Amygdala (tissue), 56 donors: ENCODE results near the gene DYRK2.
A peak's percentile ranks its signal among the peaks of the same experiment; 100 is the strongest.

Experiments
- DNase-seq, 56 donors: peaks; one replicate each; lab custom pipeline; 2025; lab: John Stamatoyannopoulos, UW

The DYRK2 gene

DNA sequence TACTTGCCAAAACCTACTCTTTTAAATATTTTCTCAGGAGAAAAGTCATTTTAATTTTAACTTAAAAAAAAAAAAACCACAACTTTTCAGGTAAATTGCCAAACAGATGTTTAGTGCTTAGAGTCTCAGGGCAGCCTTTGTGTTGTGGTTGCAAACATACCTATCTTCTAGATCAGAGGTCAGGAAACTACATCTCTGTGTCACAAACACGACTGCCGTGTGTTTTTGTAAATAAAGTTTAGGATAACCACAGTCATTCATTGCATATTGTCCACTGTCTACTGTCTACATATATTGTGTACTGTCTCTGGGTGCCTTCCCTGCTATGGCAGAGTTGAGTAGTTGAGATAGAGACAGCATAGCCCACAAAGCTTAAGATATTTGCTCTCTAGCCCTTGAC, 48.9 kb downstream of the DYRK2 start:
- no peak for DNase-seq

DNA sequence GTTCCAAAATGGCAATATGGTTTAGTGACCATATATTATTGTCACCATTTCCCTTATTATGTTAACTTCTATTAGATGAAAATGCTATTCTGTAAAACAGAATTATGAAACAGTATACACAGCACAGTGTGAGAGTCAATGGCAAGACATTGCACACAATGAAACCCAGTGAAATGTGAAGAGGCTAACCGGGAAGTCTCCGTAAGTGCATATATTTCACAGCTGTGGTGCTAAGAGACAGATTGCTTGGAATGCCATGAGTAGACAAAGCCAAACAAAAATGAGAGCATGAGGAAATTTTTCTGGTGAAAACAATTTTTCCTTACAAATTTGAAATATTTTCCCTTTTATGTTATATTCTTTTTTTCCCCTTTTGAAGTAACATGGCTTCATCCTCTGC, 49.4 kb downstream of the DYRK2 start:
- DNase-seq = no peak

DNA sequence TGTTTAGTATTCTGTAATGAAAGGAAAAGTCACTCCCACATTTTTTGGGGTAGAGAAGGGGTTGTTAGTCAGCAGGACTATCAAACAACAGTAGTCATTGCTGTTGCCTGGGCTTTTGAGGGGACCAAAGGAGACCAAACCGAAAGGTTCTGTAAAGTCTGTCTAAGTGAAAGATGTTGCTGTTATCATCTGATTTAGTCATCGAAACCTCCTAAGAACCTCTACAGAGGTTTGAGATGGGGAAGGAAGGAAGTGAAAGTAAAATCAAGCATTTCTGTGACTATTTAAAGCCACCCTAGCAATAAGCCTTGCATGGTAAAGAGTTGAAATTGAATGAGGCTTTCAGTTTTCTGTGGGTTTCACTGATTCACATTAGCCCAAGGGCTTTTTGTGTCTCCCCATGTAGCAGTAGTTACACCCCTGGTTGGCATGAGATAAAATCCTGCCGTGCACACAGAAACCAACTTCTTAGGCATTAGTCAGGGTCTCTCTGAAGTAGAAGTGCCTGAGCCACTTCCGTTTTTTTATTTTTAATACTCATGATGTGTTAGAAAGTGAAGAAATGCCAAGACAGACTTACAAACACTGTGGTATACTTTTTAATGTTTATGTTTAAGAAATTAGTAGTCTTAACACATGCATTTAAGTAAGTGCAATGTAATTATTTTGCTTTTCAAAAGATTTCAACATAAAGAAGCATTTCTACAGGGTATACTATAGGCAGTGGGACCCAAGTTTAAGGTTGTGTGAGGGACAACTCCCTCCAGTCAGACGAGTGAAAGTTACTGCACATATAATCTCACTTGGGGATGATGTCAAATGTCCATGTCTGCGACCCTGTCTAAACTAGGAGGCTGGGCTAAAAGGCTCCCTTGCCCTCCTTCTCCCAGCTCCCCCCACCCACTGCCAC, 50.4 kb downstream of the DYRK2 start:
- no peak for DNase-seq

DNA sequence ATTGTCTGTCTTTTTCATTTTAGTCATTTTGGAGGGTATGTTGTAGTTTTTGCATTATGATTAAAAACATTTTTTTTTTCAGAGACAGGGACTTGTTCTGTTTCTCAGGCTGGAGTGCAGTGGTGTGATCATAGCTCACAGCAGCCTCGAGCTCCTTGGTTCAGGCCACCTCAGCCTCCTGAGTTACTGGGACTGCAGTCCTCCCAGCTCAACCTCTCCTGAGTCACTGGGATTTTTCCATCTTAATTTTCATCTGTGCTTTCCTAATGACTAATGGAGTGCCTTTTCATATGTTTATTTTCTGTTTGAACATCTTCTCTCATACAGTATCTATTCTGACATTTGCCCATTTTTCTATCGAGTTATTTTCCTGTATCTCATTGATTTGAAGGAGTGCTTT, 52.6 kb downstream of the DYRK2 start:
- DNase-seq = no peak

DNA sequence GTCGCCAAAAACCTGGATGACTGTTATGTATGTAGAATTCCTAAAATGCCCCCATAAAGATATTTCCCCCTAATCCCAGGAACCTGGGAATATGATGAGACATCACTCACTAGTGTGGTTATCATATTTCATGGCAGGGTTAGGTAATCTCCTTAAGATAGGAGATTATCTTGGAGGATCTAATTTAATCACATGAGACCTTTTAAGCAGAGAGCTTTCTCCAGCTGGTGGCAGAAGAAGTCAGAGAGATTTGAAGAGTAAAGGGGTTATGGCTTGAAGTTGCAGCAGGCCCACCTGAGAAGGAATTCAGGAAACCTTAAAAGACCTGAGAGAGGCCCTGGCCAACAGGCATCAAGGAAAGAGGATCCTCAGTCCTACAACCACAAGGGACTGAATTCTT, 53.6 kb downstream of the DYRK2 start:
- DNase-seq = no peak

DNA sequence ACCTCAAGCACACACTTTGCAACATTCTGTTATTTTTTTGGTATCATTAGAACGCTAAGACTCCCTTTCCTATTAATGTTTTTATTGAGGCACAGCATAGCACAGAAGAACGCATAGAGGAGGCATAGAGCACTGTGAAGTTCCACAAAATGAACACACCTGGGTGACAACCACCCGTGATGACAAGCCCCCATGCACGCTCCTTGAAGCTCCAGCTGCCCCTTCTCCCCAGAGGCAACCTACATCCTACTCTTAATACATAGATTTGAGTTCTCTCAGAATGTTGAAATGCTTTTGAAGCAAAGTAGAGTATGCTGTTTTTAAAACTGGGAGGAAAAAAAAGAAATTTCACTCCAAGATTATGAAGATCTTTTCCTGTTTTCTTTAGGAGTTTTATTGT, 55.5 kb downstream of the DYRK2 start:
- DNase-seq = no peak

DNA sequence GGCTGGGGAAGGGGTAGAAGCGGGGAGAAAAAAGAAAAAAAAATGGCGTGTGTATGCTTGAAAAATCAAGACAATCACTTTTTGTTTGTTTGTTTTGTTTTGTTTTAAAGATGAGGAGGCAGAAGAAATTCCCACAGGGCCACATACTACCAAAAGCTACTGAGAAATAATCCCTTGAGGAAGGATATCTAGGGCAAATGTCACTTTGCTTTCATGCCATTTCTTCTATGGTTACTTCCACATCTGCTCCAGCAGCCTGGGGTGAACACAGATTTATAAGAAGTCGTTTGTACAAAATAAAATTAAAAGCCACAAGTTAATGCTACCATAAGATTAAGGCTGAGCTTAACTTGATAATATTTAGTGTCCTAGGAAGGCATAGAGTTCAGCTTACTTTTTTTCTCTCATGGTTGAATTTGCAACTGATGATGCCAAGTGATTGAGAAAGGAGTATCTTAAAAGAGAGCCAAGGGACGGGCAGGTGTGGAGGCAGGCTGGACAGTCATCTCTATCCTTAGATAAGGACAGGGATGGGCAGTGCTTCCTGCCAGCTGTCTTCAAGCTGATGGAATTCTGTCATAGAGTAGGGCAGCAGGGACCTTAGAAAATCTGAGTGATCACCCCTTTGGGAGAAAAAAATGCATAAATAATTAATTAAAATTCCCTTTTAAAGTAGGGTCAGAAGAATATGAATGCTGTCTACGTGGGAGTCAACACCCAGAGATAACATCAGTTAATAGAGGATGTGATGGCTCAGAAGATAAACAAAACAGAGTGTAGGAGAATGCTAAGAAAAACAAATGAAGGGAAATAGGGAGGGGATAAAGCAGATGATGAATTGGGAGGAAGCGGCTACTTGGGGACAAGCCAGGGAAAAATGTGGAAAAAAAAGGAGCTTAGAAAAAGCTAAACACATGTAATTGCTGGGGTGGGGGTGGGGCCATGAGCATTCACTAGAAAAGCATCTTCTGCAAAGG, 57.1 kb downstream of the DYRK2 start:
- no peak for DNase-seq

DNA sequence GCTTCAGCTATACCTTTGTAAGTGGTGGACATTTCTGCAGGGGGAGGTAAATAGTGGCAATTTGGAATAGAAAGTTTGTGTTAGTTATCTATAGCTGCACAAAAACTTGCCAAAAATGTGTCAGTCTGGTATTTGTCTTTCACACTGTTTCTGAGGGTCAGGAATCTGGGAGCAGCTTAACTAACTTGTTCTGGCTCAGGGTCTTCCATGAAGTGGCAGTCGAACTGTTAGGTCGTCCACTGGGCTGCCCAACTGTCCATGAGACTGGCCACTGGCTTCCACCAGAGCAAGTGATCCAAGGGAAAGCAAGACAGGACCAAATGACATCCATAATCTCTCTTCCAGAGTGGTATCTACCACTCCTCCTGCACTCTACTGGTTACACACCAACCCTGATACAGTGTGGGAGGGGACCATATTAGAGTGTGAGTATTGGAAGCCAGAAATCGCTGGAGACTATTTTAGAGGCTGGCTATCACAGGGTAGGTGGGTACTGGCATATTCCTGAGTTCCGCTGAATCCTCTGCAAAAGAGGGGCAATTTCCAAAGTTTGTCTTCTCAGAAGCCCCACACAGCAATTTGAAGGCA, 60.9 kb downstream of the DYRK2 start:
- DNase-seq = no peak

DNA sequence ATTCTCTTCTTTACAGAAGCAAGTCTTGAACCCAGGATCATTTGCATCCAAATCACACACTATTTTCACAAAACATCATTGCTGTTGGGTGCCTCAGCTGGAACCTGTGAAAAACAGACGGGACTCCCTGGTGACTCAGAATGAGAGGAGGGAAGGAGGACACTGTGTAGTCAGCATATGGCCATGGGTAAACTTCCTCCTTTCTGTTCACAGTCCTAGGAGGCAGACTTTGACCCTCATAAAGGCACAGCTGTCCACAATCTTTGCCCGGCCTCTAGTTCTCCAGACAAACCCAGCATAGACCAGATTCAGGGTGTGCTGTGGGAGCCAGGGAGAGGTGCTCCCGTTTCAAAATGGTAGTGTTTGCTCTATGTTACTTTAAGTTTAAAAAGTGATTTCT, 62.0 kb downstream of the DYRK2 start:
- peak in 17 of 56 donors; percentile 1 to 49 (median 3) for DNase-seq

DNA sequence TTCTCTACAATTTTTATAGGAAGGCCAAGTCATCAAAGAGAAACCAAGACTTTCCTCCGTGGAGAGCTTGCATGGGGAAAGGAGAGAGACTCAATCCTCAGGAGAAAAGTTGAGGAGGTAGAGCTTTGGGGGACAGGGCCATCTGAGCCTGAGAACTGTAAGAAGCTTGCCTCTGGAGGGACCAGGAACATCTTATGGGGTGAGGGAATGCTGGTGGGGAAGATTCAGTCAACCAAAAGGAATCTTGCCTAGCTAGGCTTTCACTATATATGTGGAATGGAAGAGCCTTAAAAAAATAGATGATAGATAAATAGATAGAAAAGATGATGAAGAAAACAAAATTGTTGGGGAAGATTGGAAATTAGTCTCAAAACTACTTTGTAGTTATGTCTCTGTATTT, 63.5 kb downstream of the DYRK2 start:
- DNase-seq = no peak

DNA sequence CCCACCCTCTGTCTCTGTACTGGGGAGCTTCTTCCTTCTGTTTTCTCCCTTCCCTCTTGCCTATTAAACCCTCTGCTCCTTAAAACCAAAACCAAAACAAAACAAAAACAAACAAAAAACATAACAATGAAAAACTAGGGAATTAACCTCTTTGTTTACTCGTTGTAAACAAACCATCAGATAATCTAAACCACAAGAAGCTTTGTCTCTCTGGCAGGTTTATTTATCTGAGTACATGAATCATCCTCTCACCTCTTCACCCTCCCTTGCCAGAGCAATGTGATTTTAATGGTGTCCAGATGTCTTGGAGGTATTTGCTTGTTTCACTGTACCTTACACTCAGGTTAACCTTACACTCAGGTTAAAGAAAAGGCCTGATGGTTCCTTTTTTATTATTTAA, 66.1 kb downstream of the DYRK2 start:
- DNase-seq = no peak
